GM06990 (cell line): ENCODE measurements around the gene JARID2.

Experiments
- DNase-seq: peaks from one replicate; pipeline ENCODE4 v3.0.0-alpha.2; 2011; ENCODE audit not compliant: insufficient read length; ENCODE audit errors: extremely low read depth
- H3K27me3 ChIP-seq: replicated peaks from 2 replicates; pipeline ENCODE4 v1.6.0; 2011; ENCODE audit warnings: low read length; ENCODE audit not compliant: control insufficient read depth, insufficient read depth
- H3K36me3 ChIP-seq: 2 replicates; pipeline ENCODE4 v1.5.1; 2011; ENCODE audit warnings: low read length; ENCODE audit not compliant: control insufficient read depth, insufficient read depth
- H3K4me3 ChIP-seq: replicated peaks from 2 replicates; pipeline ENCODE4 v1.5.1; 2011; ENCODE audit warnings: low read depth, mild to moderate bottlenecking, control low read depth, low read length
- CTCF ChIP-seq: IDR thresholded peaks from 2 replicates; pipeline ENCODE4 v1.5.1; 2011; ENCODE audit warnings: low read length, control low read depth, mild to moderate bottlenecking, inconsistent platforms; ENCODE audit not compliant: insufficient read depth, poor library complexity, severe bottlenecking

The JARID2 gene

GRCh38 chr6:15234068-15234758 lies 11.7 kb upstream of the JARID2 start:
- no peaks in the 10 kb centered on the region for H3K36me3 ChIP-seq
- TF ChIP-seq CTCF: no peak
- no peak overlapping the region for H3K4me3 ChIP-seq
- H3K27me3 ChIP-seq: no peaks in the 10 kb centered on the region
- DNase-seq: no peak

- H3K4me3 ChIP-seq: no peak overlapping the region
- H3K27me3 ChIP-seq: no peaks in the 10 kb centered on the region
- H3K36me3 ChIP-seq: no peaks in the 10 kb centered on the region
- DNase-seq: no peak
- TF ChIP-seq CTCF: no peak
Measured at GRCh38 chr6:15239616-15240364, 6.1 kb upstream of the JARID2 start.

GRCh38 chr6:15242503-15242902 lies 3.4 kb upstream of the JARID2 start:
- Histone ChIP-seq H3K4me3 (no peak overlapping the region), H3K36me3 (no peaks in the 10 kb centered on the region), H3K27me3 (no peaks in the 10 kb centered on the region)
- TF ChIP-seq CTCF: no peak
- DNase-seq: no peak

GRCh38 chr6:15242937-15243614 lies 2.8 kb upstream of the JARID2 start:
- Histone ChIP-seq H3K4me3 (no peak overlapping the region), H3K27me3 (no peaks in the 10 kb centered on the region), H3K36me3 (no peaks in the 10 kb centered on the region)
- no peak for TF ChIP-seq CTCF
- no peak for DNase-seq

- peak overlapping the region; percentile 68 for H3K4me3 ChIP-seq
- H3K27me3 ChIP-seq: no peaks in the 10 kb centered on the region
- H3K36me3 ChIP-seq: no peaks in the 10 kb centered on the region
- no peak for TF ChIP-seq CTCF
- no peak for DNase-seq
Measured at GRCh38 chr6:15243910-15244619, 1.8 kb upstream of the JARID2 start.
